ENCODE measurements around the gene CACNG6. TPM values are rescaled to one million over a fixed set of nuclear protein-coding genes. Genes with fewer than 3 reads are reported as not detected.
A peak's percentile ranks its signal among the peaks of the same experiment; 100 is the strongest.

Gene CACNG6
- total RNA-seq, 6 donors from 2014 or later: 1.5 to 11.5 (median 5.6) TPM; not detected in 2

- peaks cover 0 to 5% (median 0%) of the 10 kb centered on the region in 4 donors for H3K9me3 ChIP-seq
- ATAC-seq (ENCODE audit: low FRiP score in 2 of 2) (no peak), DNase-seq (peak in 1 of 2 donors; percentile 85)
- peak overlapping the region in 3 of 4 donors; percentile 9 to 40 (median 30) for H3K4me3 ChIP-seq
- H3K27ac ChIP-seq: peak overlapping the region in 1 of 4 donors; percentile 45
- H3K4me1 ChIP-seq: peaks cover 21 to 42% (median 28%) of the 10 kb centered on the region in 4 donors
- peaks cover 2 to 48% (median 25%) of the 10 kb centered on the region in 4 donors for H3K27me3 ChIP-seq
- H3K36me3 ChIP-seq: no peaks in the 10 kb centered on the region
- TF ChIP-seq EP300 (IDR thresholded peaks at IDR 0.05): no peak
- TF ChIP-seq, protein P1, sequence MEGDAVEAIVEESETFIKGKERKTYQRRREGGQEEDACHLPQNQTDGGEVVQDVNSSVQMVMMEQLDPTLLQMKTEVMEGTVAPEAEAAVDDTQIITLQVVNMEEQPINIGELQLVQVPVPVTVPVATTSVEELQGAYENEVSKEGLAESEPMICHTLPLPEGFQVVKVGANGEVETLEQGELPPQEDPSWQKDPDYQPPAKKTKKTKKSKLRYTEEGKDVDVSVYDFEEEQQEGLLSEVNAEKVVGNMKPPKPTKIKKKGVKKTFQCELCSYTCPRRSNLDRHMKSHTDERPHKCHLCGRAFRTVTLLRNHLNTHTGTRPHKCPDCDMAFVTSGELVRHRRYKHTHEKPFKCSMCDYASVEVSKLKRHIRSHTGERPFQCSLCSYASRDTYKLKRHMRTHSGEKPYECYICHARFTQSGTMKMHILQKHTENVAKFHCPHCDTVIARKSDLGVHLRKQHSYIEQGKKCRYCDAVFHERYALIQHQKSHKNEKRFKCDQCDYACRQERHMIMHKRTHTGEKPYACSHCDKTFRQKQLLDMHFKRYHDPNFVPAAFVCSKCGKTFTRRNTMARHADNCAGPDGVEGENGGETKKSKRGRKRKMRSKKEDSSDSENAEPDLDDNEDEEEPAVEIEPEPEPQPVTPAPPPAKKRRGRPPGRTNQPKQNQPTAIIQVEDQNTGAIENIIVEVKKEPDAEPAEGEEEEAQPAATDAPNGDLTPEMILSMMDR (IDR thresholded peaks at IDR 0.05): no peak
- no peak for TF ChIP-seq POLR2AphosphoS5 (IDR thresholded peaks at IDR 0.05)
- no peak for TF ChIP-seq POLR2A (IDR thresholded peaks at IDR 0.05)
- 24% methylated on average over 16 of the region's 62 CpGs; no CpG with 5 or more reads in 1 of the 2 donors for WGBS, 2 donors
Measured at GRCh38 chr19:53982001-53982451, 9.4 kb upstream of the CACNG6 start.

- H3K4me1 ChIP-seq: peaks cover 20 to 40% (median 27%) of the 10 kb centered on the region in 4 donors
- peaks cover 2 to 48% (median 25%) of the 10 kb centered on the region in 4 donors for H3K27me3 ChIP-seq
- no peaks in the 10 kb centered on the region for H3K36me3 ChIP-seq
- H3K27ac ChIP-seq: no peak overlapping the region
- peak; percentile 31 to 90 for DNase-seq
- H3K4me3 ChIP-seq: peak overlapping the region in 3 of 4 donors; percentile 30 to 37 (median 33)
- peaks cover 0 to 5% (median 0%) of the 10 kb centered on the region in 4 donors for H3K9me3 ChIP-seq
- TF ChIP-seq POLR2AphosphoS5 (IDR thresholded peaks at IDR 0.05): no peak
- TF ChIP-seq, protein P1 (IDR thresholded peaks at IDR 0.05): no peak
- TF ChIP-seq POLR2A (IDR thresholded peaks at IDR 0.05): no peak
- no peak for TF ChIP-seq EP300 (IDR thresholded peaks at IDR 0.05)
- 0% methylated on average over 1 of the region's 61 CpGs; no CpG with 5 or more reads in 1 of the 2 donors for WGBS, 2 donors
- ATAC-seq (ENCODE audit: low FRiP score in 2 of 2): no peak
Measured at GRCh38 chr19:53982611-53983010, 8.8 kb upstream of the CACNG6 start.

- Histone ChIP-seq H3K27ac (no peak overlapping the region), H3K4me1 (peaks cover 11 to 31% (median 20%) of the 10 kb centered on the region in 4 donors), H3K4me3 (no peak overlapping the region), H3K9me3 (no peaks in the 10 kb centered on the region), H3K36me3 (no peaks in the 10 kb centered on the region), H3K27me3 (peaks cover 0 to 41% (median 20%) of the 10 kb centered on the region in 4 donors)
- 73 to 84% methylated on average over 24 of the region's 24 CpGs for WGBS, 2 donors
- DNase-seq (no peak), ATAC-seq (ENCODE audit: low FRiP score in 2 of 2) (no peak)
- TF ChIP-seq POLR2A (IDR thresholded peaks at IDR 0.05) (no peak), EP300 (IDR thresholded peaks at IDR 0.05) (no peak), POLR2AphosphoS5 (IDR thresholded peaks at IDR 0.05) (no peak)
- TF ChIP-seq, protein P1 (IDR thresholded peaks at IDR 0.05): no peak
Measured at GRCh38 chr19:53983457-53984289, 7.8 kb upstream of the CACNG6 start.

- DNase-seq: no peak
- no peak for ATAC-seq (ENCODE audit: low FRiP score in 2 of 2)
- peaks cover 0 to 22% (median 11%) of the 10 kb centered on the region in 4 donors for H3K27me3 ChIP-seq
- WGBS, 2 donors: 75 to 77% methylated on average over 6 of the region's 6 CpGs
- no peaks in the 10 kb centered on the region for H3K36me3 ChIP-seq
- no peak overlapping the region for H3K27ac ChIP-seq
- H3K4me1 ChIP-seq: peaks cover 3 to 18% (median 8%) of the 10 kb centered on the region in 4 donors
- H3K4me3 ChIP-seq: no peak overlapping the region
- no peaks in the 10 kb centered on the region for H3K9me3 ChIP-seq
- TF ChIP-seq POLR2AphosphoS5 (IDR thresholded peaks at IDR 0.05) (no peak), EP300 (IDR thresholded peaks at IDR 0.05) (no peak), POLR2A (IDR thresholded peaks at IDR 0.05) (no peak)
- TF ChIP-seq, protein P1 (IDR thresholded peaks at IDR 0.05): no peak
Measured at GRCh38 chr19:53985863-53986262, 5.6 kb upstream of the CACNG6 start.

Data from upper lobe of left lung (tissue), 6 donors.